Karpas-422 (cell line): ENCODE measurements around the gene USP12. TPM values are rescaled to one million over a fixed set of nuclear protein-coding genes. Genes with fewer than 3 reads are reported as not detected.
"Not testable (repeated sequence)": the region's sequence is repeated elsewhere in the genome, so short reads cannot be mapped to it uniquely, and the experiment has no call there.

Experiments used
- DNase-seq: peaks from one replicate; pipeline ENCODE4 v3.0.0-alpha.2; 2015
- H2AFZ ChIP-seq: fragments of 200-600 bp; sonication (generic); 2 replicates; pipeline ENCODE4 v1.6.1; 2014; ENCODE audit warnings: antibody characterized with exemption, low read length, mixed read lengths
- H3K27ac ChIP-seq: fragments of 200-600 bp; sonication (generic); 2 replicates; pipeline ENCODE4 v1.5.1; 2014; ENCODE audit warnings: mild to moderate bottlenecking, low read length, moderate library complexity
- H3K27me3 ChIP-seq: fragments of 200-600 bp; sonication (generic); 2 replicates; pipeline ENCODE4 v1.6.1; 2014; ENCODE audit warnings: low read length, mixed read lengths
- H3K36me3 ChIP-seq: fragments of 200-600 bp; sonication (generic); 2 replicates; pipeline ENCODE4 v1.6.1; 2014; ENCODE audit warnings: low read length, mixed read lengths; ENCODE audit not compliant: insufficient read depth
- H3K4me1 ChIP-seq: fragments of 200-600 bp; sonication (generic); 2 replicates; pipeline ENCODE4 v1.6.1; 2014; ENCODE audit warnings: mild to moderate bottlenecking, low read length, mixed read lengths
- H3K4me2 ChIP-seq: fragments of 200-600 bp; sonication (generic); 2 replicates; pipeline ENCODE4 v1.6.1; 2014; ENCODE audit warnings: low read length, low read depth, mild to moderate bottlenecking; ENCODE audit not compliant: poor library complexity, severe bottlenecking
- H3K4me3 ChIP-seq: fragments of 200-600 bp; sonication (generic); 2 replicates; pipeline ENCODE4 v1.5.1; 2014; ENCODE audit warnings: mild to moderate bottlenecking, antibody characterized with exemption, low read length, mixed read lengths
- H3K79me2 ChIP-seq: fragments of 200-600 bp; sonication (generic); 2 replicates; pipeline ENCODE4 v1.6.1; 2014; ENCODE audit warnings: mild to moderate bottlenecking, low read length, mixed read lengths
- H3K9ac ChIP-seq: fragments of 200-600 bp; sonication (generic); 2 replicates; pipeline ENCODE4 v1.6.0; 2014; ENCODE audit warnings: low read length
- H3K9me2 ChIP-seq: fragments of 200-600 bp; sonication (generic), shearing (Covaris generic); replicated peaks from 2 replicates; pipeline ENCODE4 v1.6.0; 2014; ENCODE audit warnings: mild to moderate bottlenecking, low read length, moderate library complexity; ENCODE audit not compliant: insufficient read depth
- H3K9me3 ChIP-seq: fragments of 300-700, 200-600 bp; sonication (generic); 2 replicates; pipeline ENCODE4 v1.6.1; 2014; ENCODE audit warnings: low read length, mixed read lengths
- H4K20me1 ChIP-seq: fragments of 200-600 bp; sonication (generic); 2 replicates; pipeline ENCODE4 v1.6.1; 2014; ENCODE audit warnings: mild to moderate bottlenecking, antibody characterized with exemption, low read length, low read depth; ENCODE audit not compliant: insufficient read depth
- total RNA-seq: library from RNA; depleted of rRNA; stranded (reverse); fragments of >200 nt; shearing (Covaris generic); gene quantifications from 2 replicates; pipeline ENCODE4 v1.2.3, GENCODE V29; 2014; ENCODE audit warnings: low replicate concordance

USP12 gene
- total RNA-seq, 1 experiment from 2014 or later: 7.2 TPM

DNA sequence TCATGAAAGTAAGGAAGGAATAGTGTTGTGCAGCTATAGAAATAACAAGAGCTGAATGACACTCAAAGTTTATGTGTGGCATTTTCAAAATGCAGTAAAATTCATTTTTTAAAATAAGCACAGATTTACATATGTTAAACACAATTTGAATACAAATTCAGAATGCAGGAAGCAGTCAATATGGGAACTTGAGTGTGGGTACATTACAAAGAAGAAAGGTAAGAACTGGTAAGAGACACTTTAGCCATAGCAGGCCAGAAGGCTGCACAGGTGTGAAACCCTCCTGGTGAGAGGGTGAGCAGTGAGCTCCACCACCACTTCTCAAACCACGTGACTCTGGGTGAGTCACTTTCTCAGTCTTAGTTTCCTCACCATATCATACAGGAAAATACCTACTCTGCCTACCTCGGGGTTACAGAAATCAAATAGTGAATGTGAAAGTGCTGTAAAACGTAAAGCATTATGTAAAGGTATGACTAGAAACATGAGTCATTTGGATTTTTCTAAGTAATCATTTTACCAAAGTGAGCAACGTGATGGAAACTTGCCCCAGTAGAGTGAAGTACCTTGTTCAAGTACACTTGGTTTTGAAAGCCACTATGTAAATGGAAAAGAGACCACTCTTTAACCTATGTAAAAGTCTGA, 40.5 kb downstream of the USP12 start:
- no peaks in the 10 kb centered on the region for H3K36me3 ChIP-seq
- no peaks in the 10 kb centered on the region for H3K9me3 ChIP-seq
- H3K9me2 ChIP-seq: no peaks in the 10 kb centered on the region
- H3K79me2 ChIP-seq: no peaks in the 10 kb centered on the region
- H3K27me3 ChIP-seq: no peaks in the 10 kb centered on the region
- no peak overlapping the region for H3K4me2 ChIP-seq
- H3K4me3 ChIP-seq: no peak overlapping the region
- H4K20me1 ChIP-seq: peaks cover 40% of the 10 kb centered on the region
- H2AFZ ChIP-seq: no peak overlapping the region
- H3K4me1 ChIP-seq: peaks cover 23% of the 10 kb centered on the region
- DNase-seq: no peak
- H3K9ac ChIP-seq: no peak overlapping the region
- no peak overlapping the region for H3K27ac ChIP-seq

GRCh38 chr13:27130223-27130978, 41.2 kb downstream of the USP12 start:
- H3K4me1 ChIP-seq: peaks cover 23% of the 10 kb centered on the region
- H3K9me3 ChIP-seq: no peaks in the 10 kb centered on the region
- no peaks in the 10 kb centered on the region for H3K9me2 ChIP-seq
- H3K4me3 ChIP-seq: no peak overlapping the region
- no peak for DNase-seq
- H3K79me2 ChIP-seq: no peaks in the 10 kb centered on the region
- H4K20me1 ChIP-seq: peaks cover 40% of the 10 kb centered on the region
- H3K4me2 ChIP-seq: no peak overlapping the region
- no peak overlapping the region for H3K27ac ChIP-seq
- no peak overlapping the region for H2AFZ ChIP-seq
- H3K9ac ChIP-seq: no peak overlapping the region
- no peaks in the 10 kb centered on the region for H3K27me3 ChIP-seq
- H3K36me3 ChIP-seq: no peaks in the 10 kb centered on the region

- H4K20me1 ChIP-seq: peaks cover 31% of the 10 kb centered on the region
- peaks cover 23% of the 10 kb centered on the region for H3K4me1 ChIP-seq
- H3K27ac ChIP-seq: no peak overlapping the region
- no peaks in the 10 kb centered on the region for H3K79me2 ChIP-seq
- H3K4me2 ChIP-seq: no peak overlapping the region
- no peaks in the 10 kb centered on the region for H3K27me3 ChIP-seq
- H3K9ac ChIP-seq: no peak overlapping the region
- no peaks in the 10 kb centered on the region for H3K9me2 ChIP-seq
- no peaks in the 10 kb centered on the region for H3K36me3 ChIP-seq
- no peaks in the 10 kb centered on the region; the same call in 1 of the 2 replicates for H3K9me3 ChIP-seq
- no peak overlapping the region for H2AFZ ChIP-seq
- no peak overlapping the region for H3K4me3 ChIP-seq
- DNase-seq: no peak
These were observed 42.6 kb downstream of the USP12 start for GRCh38 chr13:27128825-27129627.

DNA sequence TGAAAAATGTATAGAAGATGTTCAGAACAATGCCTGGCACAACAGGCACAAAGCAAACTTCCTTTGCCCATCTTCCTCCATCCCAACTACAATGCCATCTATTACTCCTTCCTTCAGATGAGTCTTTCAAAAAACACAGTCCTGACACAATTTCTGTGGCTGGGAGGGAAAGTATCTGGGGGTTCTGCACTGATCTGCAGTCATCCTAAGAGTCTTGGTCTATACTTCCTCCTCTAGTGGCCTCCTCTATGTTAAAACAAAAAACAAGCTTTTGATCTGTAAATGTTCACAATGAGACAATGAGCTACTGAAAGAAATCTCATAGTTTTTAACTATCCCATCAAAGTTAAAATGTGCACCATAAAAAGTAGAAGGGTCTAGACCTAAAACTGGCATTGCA, 44.8 kb downstream of the USP12 start:
- Histone ChIP-seq H3K27ac (no peak overlapping the region), H3K9ac (no peak overlapping the region), H3K36me3 (no peaks in the 10 kb centered on the region), H3K79me2 (no peaks in the 10 kb centered on the region), H3K9me3 (no peaks in the 10 kb centered on the region; the same call in 1 of the 2 replicates), H3K4me2 (no peak overlapping the region), H3K4me1 (peaks cover 15% of the 10 kb centered on the region), H4K20me1 (peaks cover 21% of the 10 kb centered on the region), H2AFZ (no peak overlapping the region), H3K9me2 (no peaks in the 10 kb centered on the region), H3K4me3 (no peak overlapping the region), H3K27me3 (no peaks in the 10 kb centered on the region)
- DNase-seq: no peak

DNA sequence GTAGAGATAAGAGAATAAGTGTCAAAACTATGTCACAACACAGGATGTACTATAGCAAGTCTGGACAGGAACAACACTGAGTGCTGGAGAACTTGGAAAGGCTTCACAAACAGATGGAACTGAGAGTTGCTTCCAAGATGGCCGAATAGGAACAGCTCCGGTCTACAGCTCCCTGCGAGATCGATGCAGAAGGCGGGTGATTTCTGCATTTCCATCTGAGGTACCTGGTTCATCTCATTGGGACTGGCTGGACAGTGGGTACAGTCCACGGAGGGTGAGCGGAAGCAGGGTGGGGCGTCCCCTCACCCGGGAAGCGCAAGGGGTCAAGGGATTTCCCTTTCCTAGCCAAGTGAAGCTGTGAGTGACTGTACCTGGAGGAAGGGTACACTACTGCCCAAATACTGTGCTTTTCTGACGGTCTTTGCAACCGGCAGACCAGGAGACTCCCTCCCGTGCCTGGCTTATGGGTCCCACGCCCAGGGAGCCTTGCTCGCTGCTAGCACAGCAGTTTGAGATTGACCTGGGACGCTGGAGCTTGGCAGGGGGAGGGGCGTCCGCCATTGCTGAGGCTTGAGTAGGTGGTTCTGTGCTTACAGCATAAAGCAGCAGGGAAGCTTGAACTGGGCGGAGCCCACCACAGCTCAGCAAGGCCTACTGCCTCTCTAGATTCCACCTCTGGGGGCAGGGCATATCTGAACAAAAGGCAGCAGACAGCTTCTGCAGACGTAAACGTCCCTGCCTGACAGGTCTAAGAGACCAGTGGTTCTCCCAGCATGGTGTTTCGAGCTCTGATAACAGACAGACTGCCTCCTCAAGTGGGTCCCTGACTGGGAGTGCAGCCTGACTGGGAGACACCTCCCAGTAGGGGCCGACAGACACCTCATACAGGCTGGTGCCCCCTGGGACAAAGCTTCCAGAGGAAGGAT, 46.0 kb downstream of the USP12 start:
- DNase-seq: no peak
- 0 out of 2 replicates have a peak, but pooled peaks cover 5% of the 10 kb centered on the region for H3K4me1 ChIP-seq
- H3K36me3 ChIP-seq: no peaks in the 10 kb centered on the region
- no peak overlapping the region for H3K4me3 ChIP-seq
- H3K9me2 ChIP-seq: no peaks in the 10 kb centered on the region
- H3K79me2 ChIP-seq: no peaks in the 10 kb centered on the region
- no peak overlapping the region for H3K27ac ChIP-seq
- no peak overlapping the region for H3K9ac ChIP-seq
- no peak overlapping the region for H3K4me2 ChIP-seq
- H2AFZ ChIP-seq: no peak overlapping the region
- peaks cover 19% of the 10 kb centered on the region for H4K20me1 ChIP-seq
- H3K9me3 ChIP-seq: no peaks in the 10 kb centered on the region; the same call in 1 of the 2 replicates
- no peaks in the 10 kb centered on the region for H3K27me3 ChIP-seq

DNA sequence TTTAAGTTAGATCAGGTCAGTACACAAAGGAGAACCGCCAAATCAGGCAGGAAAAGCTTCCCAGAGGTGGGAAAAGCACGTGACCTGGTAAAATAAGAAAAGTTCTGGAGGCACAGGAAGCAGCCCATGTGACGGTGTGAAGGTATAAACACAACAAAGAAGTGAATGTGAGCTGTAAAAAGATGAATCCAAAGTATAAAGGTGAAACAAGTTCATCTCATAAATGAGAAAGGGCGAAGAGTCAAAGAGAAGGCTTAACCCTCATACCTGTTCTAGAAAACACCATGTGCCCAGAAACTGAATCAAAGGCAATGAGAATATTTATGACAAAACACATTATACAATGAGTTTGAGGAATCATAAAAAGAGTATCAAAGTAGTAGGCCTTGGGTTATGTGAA, 47.0 kb downstream of the USP12 start:
- H3K4me2 ChIP-seq: no peak overlapping the region
- no peak overlapping the region for H3K9ac ChIP-seq
- H3K36me3 ChIP-seq: no peaks in the 10 kb centered on the region
- peaks cover 19% of the 10 kb centered on the region for H4K20me1 ChIP-seq
- no peak overlapping the region for H3K27ac ChIP-seq
- H3K9me2 ChIP-seq: no peaks in the 10 kb centered on the region
- H3K4me1 ChIP-seq: no peaks in the 10 kb centered on the region
- no peaks in the 10 kb centered on the region for H3K27me3 ChIP-seq
- H3K79me2 ChIP-seq: no peaks in the 10 kb centered on the region
- H3K9me3 ChIP-seq: no peaks in the 10 kb centered on the region; the same call in 1 of the 2 replicates
- H3K4me3 ChIP-seq: no peak overlapping the region
- no peak for DNase-seq
- no peak overlapping the region for H2AFZ ChIP-seq

GRCh38 chr13:27123445-27123844, 48.2 kb downstream of the USP12 start:
- not testable (repeated sequence) for H2AFZ ChIP-seq, H3K4me3 ChIP-seq, H3K9me2 ChIP-seq, H3K27me3 ChIP-seq, H3K36me3 ChIP-seq, H3K4me2 ChIP-seq, H3K4me1 ChIP-seq, H3K9ac ChIP-seq, DNase-seq, H3K9me3 ChIP-seq, H3K79me2 ChIP-seq, H3K27ac ChIP-seq
- peaks cover 27% of the 10 kb centered on the region for H4K20me1 ChIP-seq
